C4-2B (cell line): Measurements from ENCODE around the gene WDR36.

Experiments used
- H3K27ac ChIP-seq: fragments of 450-650 bp; 2 replicates; pipeline ENCODE4 v1.5.1; 2017
- ZFX ChIP-seq: fragments of 450-650 bp; IDR thresholded peaks from 2 replicates; pipeline ENCODE4 v1.6.1; 2017
- TF ChIP-seq, protein P1 (sequence below): fragments of 450-650 bp; conservative IDR thresholded peaks from 2 replicates; pipeline ENCODE4 v1.5.1; 2017; ENCODE audit warnings: mild to moderate bottlenecking

Gene WDR36

DNA sequence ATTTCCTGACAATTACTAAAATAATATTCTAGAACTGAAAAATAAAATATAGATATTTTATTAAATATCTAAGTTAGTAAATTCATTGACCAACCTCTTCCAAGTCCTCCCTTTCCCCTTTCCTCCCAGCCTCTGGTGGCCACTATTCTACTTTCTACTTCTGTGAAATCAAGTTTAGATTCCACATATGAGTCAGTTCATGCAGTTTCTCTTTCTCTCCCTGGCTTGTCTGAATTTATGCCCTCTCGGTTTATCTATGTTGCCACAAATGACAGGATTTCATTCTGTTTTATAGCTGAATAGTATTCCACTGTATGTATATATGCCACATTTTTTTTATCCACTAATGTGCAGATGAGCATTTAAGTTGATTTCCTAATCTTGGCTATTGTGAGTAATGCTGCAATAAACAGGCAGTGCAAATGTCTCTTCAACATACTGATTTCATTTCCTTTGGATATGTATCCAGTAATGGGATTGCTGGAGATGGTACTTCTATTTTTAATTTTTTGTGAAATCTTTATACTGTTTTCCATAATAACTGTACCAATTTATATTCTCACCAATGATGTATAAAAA, 52.3 kb downstream of the WDR36 start:
- H3K27ac ChIP-seq, result no peak overlapping the region

DNA sequence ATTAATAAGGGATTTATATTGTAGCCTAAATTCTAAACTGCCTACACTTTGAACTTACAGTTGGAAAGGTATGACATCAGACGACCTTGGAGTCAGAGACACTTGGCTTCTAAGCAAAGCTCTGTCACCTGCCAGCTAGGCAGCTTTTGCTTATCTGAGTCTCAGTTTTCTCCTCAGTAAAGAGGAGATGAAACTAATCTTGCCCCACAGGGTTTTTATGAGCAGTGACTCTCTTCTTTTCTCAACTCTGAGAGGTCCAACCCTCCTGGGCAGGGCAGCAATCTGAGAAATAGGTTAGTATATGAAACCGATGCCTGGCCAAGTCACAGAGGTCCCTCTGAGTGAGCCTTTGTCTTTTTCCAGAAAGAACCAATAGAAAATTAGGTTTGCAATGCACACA, 53.9 kb downstream of the WDR36 start:
- TF ChIP-seq, protein P1, sequence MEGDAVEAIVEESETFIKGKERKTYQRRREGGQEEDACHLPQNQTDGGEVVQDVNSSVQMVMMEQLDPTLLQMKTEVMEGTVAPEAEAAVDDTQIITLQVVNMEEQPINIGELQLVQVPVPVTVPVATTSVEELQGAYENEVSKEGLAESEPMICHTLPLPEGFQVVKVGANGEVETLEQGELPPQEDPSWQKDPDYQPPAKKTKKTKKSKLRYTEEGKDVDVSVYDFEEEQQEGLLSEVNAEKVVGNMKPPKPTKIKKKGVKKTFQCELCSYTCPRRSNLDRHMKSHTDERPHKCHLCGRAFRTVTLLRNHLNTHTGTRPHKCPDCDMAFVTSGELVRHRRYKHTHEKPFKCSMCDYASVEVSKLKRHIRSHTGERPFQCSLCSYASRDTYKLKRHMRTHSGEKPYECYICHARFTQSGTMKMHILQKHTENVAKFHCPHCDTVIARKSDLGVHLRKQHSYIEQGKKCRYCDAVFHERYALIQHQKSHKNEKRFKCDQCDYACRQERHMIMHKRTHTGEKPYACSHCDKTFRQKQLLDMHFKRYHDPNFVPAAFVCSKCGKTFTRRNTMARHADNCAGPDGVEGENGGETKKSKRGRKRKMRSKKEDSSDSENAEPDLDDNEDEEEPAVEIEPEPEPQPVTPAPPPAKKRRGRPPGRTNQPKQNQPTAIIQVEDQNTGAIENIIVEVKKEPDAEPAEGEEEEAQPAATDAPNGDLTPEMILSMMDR, result no peak
- no peak for TF ChIP-seq ZFX
- no peak overlapping the region for H3K27ac ChIP-seq

More for the DNA sequence above, 52.3 kb downstream of the WDR36 start:
- no peak for TF ChIP-seq ZFX
- TF ChIP-seq, protein P1, result no peak

DNA sequence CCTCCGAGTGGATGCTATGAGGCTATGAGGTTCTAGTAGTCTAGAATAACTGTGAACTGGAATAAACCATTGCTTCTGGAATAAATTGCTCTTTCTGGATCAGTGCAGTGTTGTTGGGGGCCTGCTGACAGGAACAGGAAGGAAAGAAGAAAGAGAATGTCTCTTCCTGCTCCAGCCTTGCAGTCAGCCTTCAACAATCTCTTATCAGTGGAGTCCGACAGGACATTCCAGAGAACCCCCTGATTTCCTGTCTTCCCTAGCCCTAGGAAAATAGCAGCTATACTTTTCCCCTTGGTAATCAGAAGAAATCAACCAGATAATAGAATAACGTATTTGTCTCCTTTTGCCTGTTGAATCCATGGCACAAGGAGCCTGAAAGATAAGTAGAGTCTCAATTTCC, 55.4 kb downstream of the WDR36 start:
- H3K27ac ChIP-seq, result no peak overlapping the region
- no peak for TF ChIP-seq ZFX
- TF ChIP-seq, protein P1, result no peak

DNA sequence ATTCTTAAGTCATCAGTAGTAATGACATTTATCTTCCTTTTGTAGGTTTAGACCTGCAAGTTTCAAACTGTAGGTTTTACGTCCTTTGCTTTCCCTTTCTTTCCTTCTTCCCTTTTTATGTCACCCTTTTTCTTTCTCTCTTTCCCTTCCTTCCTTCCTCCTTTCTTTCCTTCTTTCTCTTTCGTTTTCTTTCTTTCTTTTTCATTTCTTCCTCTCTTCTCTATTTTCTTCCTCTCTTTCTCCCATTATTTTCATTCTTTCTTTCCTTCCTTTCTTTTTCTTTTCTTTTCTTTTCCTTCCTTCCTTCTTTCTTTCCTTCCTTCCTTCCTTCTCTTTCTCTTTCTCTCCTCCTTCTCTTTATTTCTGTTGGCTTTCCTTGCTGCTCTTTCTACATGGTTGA, 59.9 kb downstream of the WDR36 start:
- H3K27ac ChIP-seq, result no peak overlapping the region
- no peak for TF ChIP-seq ZFX
- TF ChIP-seq, protein P1, result no peak

DNA sequence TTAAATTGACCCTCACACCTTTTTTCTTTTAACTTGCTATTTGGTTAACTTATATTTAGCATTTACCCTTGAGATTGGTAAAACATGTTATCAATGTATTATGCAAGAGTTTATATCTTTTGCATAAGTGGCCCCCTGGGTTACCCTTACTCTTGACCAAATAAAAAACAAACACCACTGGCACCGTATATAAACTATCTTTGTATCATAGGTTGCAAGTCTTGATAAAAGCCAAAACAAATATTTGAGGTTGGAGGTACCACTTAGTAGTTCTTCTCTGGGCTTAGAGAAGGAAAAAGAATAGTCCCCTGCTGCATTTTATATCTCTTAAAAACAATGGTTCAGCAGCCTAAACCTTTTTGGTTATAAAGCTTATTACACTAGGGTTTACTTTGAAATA, 61.3 kb downstream of the WDR36 start:
- no peak overlapping the region for H3K27ac ChIP-seq
- no peak for TF ChIP-seq ZFX
- TF ChIP-seq, protein P1, result no peak

DNA sequence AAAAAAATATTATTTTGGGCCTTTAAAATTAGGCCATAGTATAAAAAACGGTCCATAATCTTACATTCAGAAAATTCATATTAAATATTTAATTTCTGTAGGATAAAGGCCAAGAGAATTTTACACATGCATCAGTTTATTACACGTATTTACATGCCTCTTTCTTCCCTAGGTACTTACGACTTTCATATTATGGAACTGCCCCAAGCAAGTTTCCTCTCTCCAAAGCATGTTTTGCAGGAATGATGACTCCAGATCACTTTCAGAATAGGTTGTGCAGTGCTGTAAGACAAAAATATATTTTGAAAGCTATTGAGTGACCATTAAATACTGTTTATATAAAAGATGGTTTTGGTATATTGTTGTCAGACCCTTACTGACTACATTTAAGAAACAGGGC, 61.8 kb downstream of the WDR36 start:
- no peak for TF ChIP-seq ZFX
- TF ChIP-seq, protein P1, result no peak
- no peak overlapping the region for H3K27ac ChIP-seq

DNA sequence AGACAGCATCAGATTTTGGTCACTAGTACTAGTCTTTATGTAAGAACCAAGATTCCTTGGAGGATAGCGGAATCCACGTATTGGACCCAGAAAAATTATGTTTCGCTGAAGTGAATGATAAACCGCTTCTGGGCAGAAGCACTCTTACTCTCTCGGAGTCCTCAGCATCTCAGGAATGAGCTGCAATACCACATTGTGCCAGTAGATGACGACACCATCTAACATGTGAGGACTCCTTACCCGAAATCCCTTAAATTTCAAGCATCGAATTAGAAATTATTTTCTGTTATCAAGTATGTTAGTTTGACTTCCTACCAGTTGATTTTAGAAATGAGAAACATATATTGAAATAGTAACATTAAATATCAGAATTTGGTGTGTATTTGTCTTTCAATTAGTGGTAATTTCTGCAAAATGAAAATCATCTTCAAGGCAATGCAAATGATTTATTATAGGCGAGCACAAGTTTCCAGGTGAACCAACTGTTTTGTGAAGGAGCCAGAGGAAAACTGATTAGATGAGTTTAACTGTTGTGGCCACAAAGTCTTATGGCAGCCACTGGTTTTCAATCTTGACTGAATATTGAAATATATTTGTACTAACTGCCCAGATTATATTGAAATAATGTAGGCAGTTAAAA, 66.1 kb downstream of the WDR36 start:
- TF ChIP-seq ZFX, result no peak
- TF ChIP-seq, protein P1, result peak; percentile 100
- no peak overlapping the region for H3K27ac ChIP-seq
